ENCODE data around the gene CCDC68. TPM values are rescaled to one million over a fixed set of nuclear protein-coding genes. Genes with fewer than 3 reads are reported as not detected.

The CCDC68 gene
- total RNA-seq, 2 donors from 2014 or later = 10.1 to 18.4 TPM

- ATAC-seq (ENCODE audit: insufficient number of reproducible peaks, low FRiP score, low read depth) = no peak
- no peak for TF ChIP-seq CTCF (IDR thresholded peaks at IDR 0.05)
- H3K4me1 ChIP-seq (ENCODE audit: control insufficient read depth in 1 of 2, low read depth in 2 of 2) = no peaks in the 10 kb centered on the region
- H3K27me3 ChIP-seq (replicated peaks; ENCODE audit: insufficient read depth) = no peaks in the 10 kb centered on the region
- H3K27ac ChIP-seq = no peak overlapping the region
- DNase-seq (ENCODE audit: low spot score) = no peak
- no peak overlapping the region for H3K4me3 ChIP-seq
- no peaks in the 10 kb centered on the region for H3K9me3 ChIP-seq
- H3K36me3 ChIP-seq = no peaks in the 10 kb centered on the region
These were observed 34.3 kb downstream of the CCDC68 start for GRCh38 chr18:54924948-54925347.

GRCh38 chr18:54923339-54923956 is 35.8 kb downstream of the CCDC68 start:
- H3K36me3 ChIP-seq = no peaks in the 10 kb centered on the region
- no peaks in the 10 kb centered on the region for H3K4me1 ChIP-seq (ENCODE audit: control insufficient read depth in 1 of 2, low read depth in 2 of 2)
- H3K27ac ChIP-seq = no peak overlapping the region
- H3K9me3 ChIP-seq = no peaks in the 10 kb centered on the region
- no peak for TF ChIP-seq CTCF (IDR thresholded peaks at IDR 0.05)
- DNase-seq (ENCODE audit: low spot score) (no peak), ATAC-seq (ENCODE audit: insufficient number of reproducible peaks, low FRiP score, low read depth) (no peak)
- no peaks in the 10 kb centered on the region for H3K27me3 ChIP-seq (replicated peaks; ENCODE audit: insufficient read depth)
- H3K4me3 ChIP-seq = no peak overlapping the region

- no peaks in the 10 kb centered on the region for H3K36me3 ChIP-seq
- no peak overlapping the region for H3K4me3 ChIP-seq
- ATAC-seq (ENCODE audit: insufficient number of reproducible peaks, low FRiP score, low read depth) = no peak
- no peak overlapping the region for H3K27ac ChIP-seq
- no peaks in the 10 kb centered on the region for H3K27me3 ChIP-seq (replicated peaks; ENCODE audit: insufficient read depth)
- no peak for DNase-seq (ENCODE audit: low spot score)
- no peaks in the 10 kb centered on the region for H3K9me3 ChIP-seq
- H3K4me1 ChIP-seq (ENCODE audit: control insufficient read depth in 1 of 2, low read depth in 2 of 2) = no peaks in the 10 kb centered on the region
- no peak for TF ChIP-seq CTCF (IDR thresholded peaks at IDR 0.05)
These were observed 39.8 kb downstream of the CCDC68 start for GRCh38 chr18:54919412-54919811.

GRCh38 chr18:54918060-54918459 is 41.2 kb downstream of the CCDC68 start:
- ATAC-seq (ENCODE audit: insufficient number of reproducible peaks, low FRiP score, low read depth) = no peak
- H3K36me3 ChIP-seq = no peaks in the 10 kb centered on the region
- no peak for DNase-seq (ENCODE audit: low spot score)
- H3K4me1 ChIP-seq (ENCODE audit: control insufficient read depth in 1 of 2, low read depth in 2 of 2) = no peaks in the 10 kb centered on the region
- no peak overlapping the region for H3K27ac ChIP-seq
- no peaks in the 10 kb centered on the region for H3K27me3 ChIP-seq (replicated peaks; ENCODE audit: insufficient read depth)
- H3K4me3 ChIP-seq = no peak overlapping the region
- H3K9me3 ChIP-seq = no peaks in the 10 kb centered on the region
- no peak for TF ChIP-seq CTCF (IDR thresholded peaks at IDR 0.05)

DNA sequence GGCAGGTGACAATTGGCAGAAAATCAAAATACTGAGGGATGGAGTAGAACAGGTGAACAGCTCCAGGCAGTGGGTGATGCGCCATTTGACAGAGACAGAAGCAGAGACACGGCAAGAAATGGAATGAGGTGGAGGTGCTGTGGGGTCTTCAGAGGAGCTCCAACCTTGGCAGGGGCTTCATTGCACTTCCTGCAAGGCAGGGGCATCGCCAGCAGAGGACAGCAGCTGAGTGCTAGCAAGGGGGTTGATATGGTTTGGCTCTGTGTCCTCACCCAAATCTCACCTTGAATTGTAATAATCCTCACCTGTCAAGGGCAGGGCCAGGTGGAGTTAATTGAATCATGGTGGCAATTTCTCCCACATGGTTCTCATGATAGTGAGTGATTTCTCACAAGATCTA is 42.8 kb downstream of the CCDC68 start:
- no peaks in the 10 kb centered on the region for H3K4me1 ChIP-seq (ENCODE audit: control insufficient read depth in 1 of 2, low read depth in 2 of 2)
- no peaks in the 10 kb centered on the region for H3K36me3 ChIP-seq
- H3K27me3 ChIP-seq (replicated peaks; ENCODE audit: insufficient read depth) = no peaks in the 10 kb centered on the region
- DNase-seq (ENCODE audit: low spot score) (no peak), ATAC-seq (ENCODE audit: insufficient number of reproducible peaks, low FRiP score, low read depth) (no peak)
- no peak overlapping the region for H3K27ac ChIP-seq
- no peak for TF ChIP-seq CTCF (IDR thresholded peaks at IDR 0.05)
- H3K9me3 ChIP-seq = no peaks in the 10 kb centered on the region
- H3K4me3 ChIP-seq = no peak overlapping the region

Data from thoracic aorta (tissue), 2 donors.